Inflammatory macrophage treated with lipopolysaccharide for 4 hours (primary cell): ENCODE measurements around the gene NUP85.
"Not testable (repeated sequence)": the region's sequence is repeated elsewhere in the genome, so short reads cannot be mapped to it uniquely, and the experiment has no call there.

Experiments used
- DNase-seq: peaks from one replicate; pipeline ENCODE4 v3.0.0-alpha.2; 2020

NUP85 gene

GRCh38 chr17:75205037-75205792 is at the start of gene NUP85:
Gene NUP85, plus strand, starts transcription at chr17:75205679. Its CDS starts 83 bp downstream, at chr17:75205762.
- peak; percentile 94 for DNase-seq

GRCh38 chr17:75158480-75158879 is 47.0 kb upstream of the NUP85 start:
- DNase-seq = not testable (repeated sequence)

GRCh38 chr17:75159196-75160031 is 46.1 kb upstream of the NUP85 start:
- DNase-seq = no peak

- DNase-seq = no peak
Measured at GRCh38 chr17:75160211-75160610, 45.3 kb upstream of the NUP85 start.

GRCh38 chr17:75163074-75163473 is 42.4 kb upstream of the NUP85 start:
- no peak for DNase-seq

GRCh38 chr17:75164606-75165005 is 40.9 kb upstream of the NUP85 start:
- not testable (repeated sequence) for DNase-seq

GRCh38 chr17:75168998-75169397 is 36.5 kb upstream of the NUP85 start:
- DNase-seq = no peak

- DNase-seq = no peak
Measured at GRCh38 chr17:75173526-75173925, 32.0 kb upstream of the NUP85 start.

- no peak for DNase-seq
Measured at GRCh38 chr17:75174996-75175395, 30.5 kb upstream of the NUP85 start.

GRCh38 chr17:75176625-75177024 is 28.9 kb upstream of the NUP85 start:
- DNase-seq = no peak

GRCh38 chr17:75178453-75178852 is 27.0 kb upstream of the NUP85 start:
- no peak for DNase-seq

GRCh38 chr17:75181110-75181509 is 24.4 kb upstream of the NUP85 start:
- DNase-seq = peak; percentile 9

- peak; percentile 53 for DNase-seq
Measured at GRCh38 chr17:75181608-75182318, 23.7 kb upstream of the NUP85 start.

- DNase-seq = no peak
Measured at GRCh38 chr17:75182319-75182568, 23.2 kb upstream of the NUP85 start.

GRCh38 chr17:75182569-75183436 is 22.7 kb upstream of the NUP85 start, which contains the start of gene SUMO2:
Gene SUMO2, minus strand, starts transcription at chr17:75182959. Its CDS starts 125 bp downstream, at chr17:75182834.
- DNase-seq = peak; percentile 95

GRCh38 chr17:75183999-75184884 is 21.2 kb upstream of the NUP85 start:
- no peak for DNase-seq

- no peak for DNase-seq
Measured at GRCh38 chr17:75188614-75189013, 16.9 kb upstream of the NUP85 start.

- peak; percentile 80 for DNase-seq
Measured at GRCh38 chr17:75191584-75191983, 13.9 kb upstream of the NUP85 start.

GRCh38 chr17:75194879-75195278 is 10.6 kb upstream of the NUP85 start:
- no peak for DNase-seq

- no peak for DNase-seq
Measured at GRCh38 chr17:75199886-75200618, 5.4 kb upstream of the NUP85 start.

GRCh38 chr17:75205793-75206163 is 299 bp downstream of the NUP85 start:
- DNase-seq = no peak
